Left renal pelvis (tissue), 4 donors: ENCODE data around the gene HBD. TPM values are rescaled to one million over a fixed set of nuclear protein-coding genes. Genes with fewer than 3 reads are reported as not detected.
"Not testable (repeated sequence)": the region's sequence is repeated elsewhere in the genome, so short reads cannot be mapped to it uniquely, and the experiment has no call there.

ENCODE experiments used
- DNase-seq, 4 donors: peaks; one replicate each; pipeline ENCODE4 v3.0.0-alpha.2; 2013; ENCODE audit warnings: low read depth in 4 of 4, low spot score in 3 of 4
- polyA plus RNA-seq, 4 donors: library from polyadenylated mRNA; unstranded; fragments of 120-200 nt; gene quantifications; one replicate each; pipeline ENCODE4 v1.2.1, GENCODE V29; 2013; ENCODE audit not compliant: insufficient read length in 4 of 4

HBD gene
- 1 to 10 TPM; 1.1 to 2.9 (median 1.5) TPM for polyA plus RNA-seq

DNA sequence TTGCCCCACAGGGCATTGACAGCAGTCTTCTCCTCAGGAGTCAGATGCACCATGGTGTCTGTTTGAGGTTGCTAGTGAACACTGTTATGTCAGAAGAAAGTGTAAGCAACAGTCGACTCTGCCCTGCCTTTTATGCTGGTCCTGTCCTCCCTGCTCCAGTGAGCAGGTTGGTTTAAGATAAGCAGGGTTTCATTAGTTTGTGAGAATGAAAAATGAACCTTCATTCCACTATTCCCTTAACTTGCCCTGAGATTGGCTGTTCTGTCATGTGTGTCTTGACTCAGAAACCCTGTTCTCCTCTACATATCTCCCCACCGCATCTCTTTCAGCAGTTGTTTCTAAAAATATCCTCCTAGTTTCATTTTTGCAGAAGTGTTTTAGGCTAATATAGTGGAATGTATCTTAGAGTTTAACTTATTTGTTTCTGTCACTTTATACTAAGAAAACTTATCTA, at the start of gene HBD:
Gene HBD, minus strand, starts transcription at position 103 of the 454 bp plus-strand sequence. Its CDS starts 50 bp downstream, at position 53.
- DNase-seq = no peak

DNA sequence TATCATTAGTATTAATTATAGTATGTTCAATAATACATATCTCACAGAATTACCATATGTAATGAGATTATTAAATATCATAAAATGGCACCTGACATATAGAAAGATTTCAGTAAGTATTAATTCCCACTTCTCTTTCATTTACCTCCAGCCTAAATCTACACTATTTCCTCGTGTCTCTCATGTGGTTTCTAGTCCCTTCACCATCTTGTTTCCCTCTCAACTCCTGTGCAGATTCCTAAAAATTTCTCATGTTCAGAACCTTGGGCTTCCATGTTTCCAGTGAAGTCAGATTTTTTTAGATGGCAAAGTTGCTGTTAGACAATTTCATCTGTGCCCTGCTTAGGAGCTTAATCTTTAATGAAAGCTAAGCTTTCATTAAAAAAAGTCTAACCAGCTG, 49.6 kb upstream of the HBD start:
- no peak for DNase-seq

DNA sequence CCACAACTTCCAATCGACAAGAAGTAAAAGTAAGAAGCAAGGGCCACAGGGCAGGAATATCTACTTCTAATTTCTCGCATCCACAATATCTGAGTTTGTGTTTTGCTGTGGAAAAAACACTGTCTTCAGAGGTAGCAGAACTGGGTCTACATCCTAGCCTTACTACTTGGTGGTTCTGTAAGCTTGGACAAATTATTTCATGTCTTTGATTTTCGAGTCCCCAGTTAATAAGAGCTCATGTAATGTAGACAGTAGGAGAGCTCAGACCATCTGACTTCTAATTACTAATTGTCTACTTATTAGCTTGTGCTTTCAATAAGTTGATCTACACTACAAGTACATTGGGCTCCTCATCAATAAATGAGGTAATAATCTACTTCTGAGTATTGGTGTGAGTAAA, 48.8 kb upstream of the HBD start:
- no peak for DNase-seq

DNA sequence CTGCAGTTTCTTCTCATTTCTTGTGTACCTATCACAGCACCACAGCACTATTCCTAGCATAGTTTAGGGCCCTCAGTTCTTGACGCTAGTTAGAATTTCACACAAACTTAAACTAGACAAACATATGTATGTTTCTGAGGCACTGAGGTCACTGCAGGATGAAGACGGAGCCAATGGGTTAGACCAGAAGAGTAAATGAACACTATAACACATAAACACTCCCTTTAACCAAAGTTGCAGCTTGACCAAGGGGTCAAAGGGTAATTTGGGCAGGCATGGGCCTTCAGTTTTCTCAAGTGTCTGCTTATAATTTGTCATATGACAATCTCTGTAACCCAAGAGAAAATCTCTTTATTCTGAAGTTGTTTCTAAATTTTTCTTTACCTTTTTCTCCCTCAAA, 48.3 kb upstream of the HBD start:
- DNase-seq = no peak

DNA sequence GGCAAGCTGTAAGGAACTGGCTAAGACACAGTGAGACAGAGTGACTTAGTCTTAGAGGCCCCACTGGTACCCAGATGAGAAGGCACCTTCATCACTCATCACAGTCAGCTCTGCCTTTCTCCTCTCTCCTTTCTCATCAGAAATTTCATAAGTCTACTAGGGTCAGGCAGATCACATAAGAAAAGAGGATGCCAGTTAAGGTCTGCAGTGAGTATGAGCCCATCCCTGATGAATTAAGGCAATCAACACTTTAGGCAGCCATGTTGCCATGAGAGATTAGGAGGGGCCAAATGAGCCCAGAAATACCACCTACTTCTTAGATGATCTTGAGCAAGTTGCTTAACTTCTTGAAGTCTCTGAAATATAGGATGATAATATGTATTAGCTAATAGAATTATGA, 47.3 kb upstream of the HBD start:
- DNase-seq = no peak

DNA sequence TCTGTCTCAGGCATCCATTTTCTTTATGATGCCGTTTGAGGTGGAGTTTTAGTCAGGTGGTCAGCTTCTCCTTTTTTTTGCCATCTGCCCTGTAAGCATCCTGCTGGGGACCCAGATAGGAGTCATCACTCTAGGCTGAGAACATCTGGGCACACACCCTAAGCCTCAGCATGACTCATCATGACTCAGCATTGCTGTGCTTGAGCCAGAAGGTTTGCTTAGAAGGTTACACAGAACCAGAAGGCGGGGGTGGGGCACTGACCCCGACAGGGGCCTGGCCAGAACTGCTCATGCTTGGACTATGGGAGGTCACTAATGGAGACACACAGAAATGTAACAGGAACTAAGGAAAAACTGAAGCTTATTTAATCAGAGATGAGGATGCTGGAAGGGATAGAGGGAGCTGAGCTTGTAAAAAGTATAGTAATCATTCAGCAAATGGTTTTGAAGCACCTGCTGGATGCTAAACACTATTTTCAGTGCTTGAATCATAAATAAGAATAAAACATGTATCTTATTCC, 46.4 kb upstream of the HBD start:
- no peak for DNase-seq

DNA sequence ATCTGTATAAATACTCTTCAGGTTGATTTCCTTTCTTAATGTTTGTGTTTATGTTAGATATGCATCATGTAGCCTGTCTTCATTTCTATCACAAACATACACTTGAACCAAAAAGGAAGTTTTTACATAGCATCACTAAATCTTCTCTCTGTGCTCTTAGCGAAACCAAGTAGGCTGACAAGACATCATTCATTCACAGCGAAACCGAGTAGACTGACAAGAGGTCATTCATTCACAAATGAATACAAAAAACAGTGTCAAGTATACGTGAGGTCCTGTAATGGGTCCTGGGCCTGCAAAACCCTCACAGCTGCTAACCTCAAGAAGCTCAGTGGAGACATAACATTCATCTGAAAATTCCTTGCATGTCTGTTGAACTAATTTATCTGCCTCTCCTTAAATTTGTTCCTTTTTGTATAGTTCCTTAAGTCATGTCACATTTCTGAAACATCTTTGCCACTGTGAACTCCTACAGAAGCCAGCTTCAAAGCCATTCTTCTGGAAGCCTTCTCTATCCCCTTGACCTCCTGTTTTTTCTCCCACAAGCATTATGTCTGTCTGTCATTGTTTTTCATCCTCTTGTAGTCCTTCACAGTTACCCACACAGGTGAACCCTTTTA, 45.3 kb upstream of the HBD start:
- DNase-seq = no peak

DNA sequence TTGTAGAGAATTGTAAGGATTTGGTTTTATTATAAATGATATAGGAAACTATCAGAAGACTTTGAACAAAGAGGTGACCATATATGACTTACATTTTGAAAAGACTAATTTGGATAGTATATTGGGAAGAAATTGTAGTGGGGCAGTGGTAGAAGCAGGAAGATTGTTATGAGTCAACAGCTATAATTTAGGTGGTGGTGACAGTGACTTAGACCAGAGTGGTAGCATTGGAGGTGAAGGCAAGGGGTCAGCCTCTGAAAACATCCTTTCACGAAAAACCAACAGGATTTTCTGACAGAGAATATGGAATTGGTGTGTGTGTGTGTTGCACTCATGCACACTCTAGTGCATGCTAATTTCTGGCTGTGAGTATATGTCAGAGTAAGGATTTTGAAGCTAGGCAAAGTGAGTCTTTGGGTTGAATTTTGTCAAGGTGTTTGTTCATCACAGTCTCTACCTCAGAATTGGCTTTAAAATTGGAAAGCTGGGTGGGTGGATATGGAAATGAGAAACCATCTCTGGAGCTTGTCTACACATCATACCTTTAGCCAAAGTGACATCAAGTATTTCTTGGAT, 43.6 kb upstream of the HBD start:
- DNase-seq = no peak

DNA sequence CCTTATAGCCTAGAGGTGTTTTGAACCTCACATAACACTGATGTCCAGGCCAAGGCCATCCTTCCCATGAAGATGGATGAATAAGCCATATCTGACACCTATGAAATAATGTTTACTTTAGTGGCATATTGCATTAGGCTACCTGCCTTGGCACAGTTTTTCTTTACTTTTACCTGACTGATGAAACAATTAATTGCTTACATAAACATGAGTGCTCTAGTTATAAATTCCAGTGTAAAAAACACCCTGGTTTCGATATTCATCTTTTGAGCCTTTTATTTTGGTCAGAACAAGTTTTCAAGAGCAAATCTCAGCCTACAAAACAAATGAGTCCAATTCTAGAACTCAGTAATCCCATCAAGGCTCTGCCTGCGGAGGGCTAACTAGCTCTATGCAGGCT, 42.4 kb upstream of the HBD start:
- DNase-seq = no peak

DNA sequence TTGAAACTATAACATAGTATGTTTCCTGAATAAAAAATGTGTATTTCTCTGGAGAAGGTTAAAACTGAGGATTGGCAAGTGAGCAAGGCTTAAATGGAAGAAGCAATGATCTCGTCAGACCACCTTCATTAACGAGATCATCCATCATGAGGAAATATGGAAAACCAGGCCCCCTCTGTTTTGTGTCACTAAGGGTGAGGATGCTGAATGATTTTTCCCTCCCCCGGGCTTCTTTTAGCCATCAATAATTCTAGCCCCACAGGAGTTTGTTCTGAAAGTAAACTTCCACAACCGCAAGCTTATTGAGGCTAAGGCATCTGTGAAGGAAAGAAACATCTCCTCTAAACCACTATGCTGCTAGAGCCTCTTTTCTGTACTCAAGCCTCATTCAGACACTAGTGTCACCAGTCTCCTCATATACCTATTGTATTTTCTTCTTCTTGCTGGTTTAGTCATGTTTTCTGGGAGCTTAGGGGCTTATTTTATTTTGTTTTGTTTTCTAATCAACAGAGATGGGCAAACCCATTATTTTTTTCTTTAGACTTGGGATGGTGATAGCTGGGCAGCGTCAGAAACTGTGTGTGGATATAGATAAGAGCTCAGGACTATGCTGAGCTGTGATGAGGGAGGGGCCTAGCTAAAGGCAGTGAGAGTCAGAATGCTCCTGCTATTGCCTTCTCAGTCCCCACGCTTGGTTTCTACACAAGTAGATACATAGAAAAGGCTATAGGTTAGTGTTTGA, 41.3 kb upstream of the HBD start:
- DNase-seq = no peak

DNA sequence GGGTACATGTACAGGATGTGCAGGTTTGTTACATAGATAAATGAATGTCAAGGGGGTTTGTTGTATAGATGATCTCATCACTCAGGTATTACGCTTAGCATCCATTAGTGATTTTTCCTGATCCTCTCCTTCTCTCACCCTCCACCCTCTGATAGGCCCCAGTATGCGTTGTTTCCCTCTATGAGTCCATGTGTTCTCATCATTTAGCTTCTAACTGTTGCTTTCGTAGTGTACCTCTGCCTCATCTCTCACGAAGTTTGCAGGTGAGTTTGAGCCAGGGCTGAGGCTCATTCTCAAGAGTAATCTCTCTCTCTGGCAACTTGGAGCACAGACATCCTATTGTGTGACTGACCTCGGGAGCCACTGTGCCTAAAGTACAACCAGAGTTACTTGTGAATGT, 40.1 kb upstream of the HBD start:
- no peak for DNase-seq

DNA sequence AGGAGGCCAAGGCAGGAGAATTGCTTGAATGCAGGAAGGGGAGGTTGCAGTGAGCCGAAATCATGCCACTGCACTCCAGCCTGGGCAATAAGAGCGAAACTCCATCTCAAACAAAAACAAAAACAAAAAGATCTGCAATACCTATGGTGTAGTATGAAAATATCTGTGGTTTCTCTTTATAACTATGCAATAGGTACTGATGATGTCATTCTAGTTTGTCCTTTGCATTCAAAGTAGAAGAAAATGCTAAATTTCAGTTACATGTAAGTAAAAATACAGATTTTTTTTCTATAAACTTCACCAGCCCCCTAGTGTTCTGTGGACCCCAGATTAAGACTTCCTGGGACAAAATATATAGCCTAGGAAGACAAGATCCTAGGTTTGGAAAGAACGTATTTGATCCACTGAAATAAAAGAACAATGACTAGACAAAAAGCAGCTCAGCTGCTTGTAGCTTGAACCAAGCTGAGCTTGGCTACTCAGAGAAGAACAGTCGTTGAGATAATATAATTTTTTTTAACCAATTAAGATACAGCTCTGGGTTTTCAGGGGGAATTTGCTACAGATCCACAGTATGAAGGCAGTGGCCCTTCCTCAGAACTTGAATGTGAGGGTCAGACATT, 38.2 kb upstream of the HBD start:
- DNase-seq = no peak

DNA sequence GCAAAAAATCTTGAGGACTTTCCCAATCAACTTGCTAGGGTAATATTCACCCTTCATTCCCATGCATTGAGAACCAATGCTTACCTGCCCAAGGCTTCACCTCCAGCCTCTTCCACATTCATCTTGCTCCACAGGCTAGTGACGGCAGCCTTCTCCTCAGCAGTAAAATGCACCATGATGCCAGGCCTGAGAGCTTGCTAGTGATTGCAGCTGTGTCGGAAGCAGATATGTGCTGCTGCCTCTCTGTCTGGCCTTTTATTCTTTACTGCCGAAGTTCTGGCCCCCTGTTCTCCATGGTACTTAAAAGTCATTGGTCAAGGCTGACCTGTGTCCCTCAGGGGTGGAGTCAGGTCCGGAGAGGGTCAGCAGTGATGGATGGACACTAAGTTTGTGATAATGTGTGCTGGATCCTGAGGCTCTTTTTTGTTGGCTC, 35.4 kb upstream of the HBD start, which contains the start of gene HBE1:
Gene HBE1, minus strand, starts transcription at position 231 of the 433 bp plus-strand sequence. Its CDS starts 55 bp downstream, at position 176.
- no peak for DNase-seq

DNA sequence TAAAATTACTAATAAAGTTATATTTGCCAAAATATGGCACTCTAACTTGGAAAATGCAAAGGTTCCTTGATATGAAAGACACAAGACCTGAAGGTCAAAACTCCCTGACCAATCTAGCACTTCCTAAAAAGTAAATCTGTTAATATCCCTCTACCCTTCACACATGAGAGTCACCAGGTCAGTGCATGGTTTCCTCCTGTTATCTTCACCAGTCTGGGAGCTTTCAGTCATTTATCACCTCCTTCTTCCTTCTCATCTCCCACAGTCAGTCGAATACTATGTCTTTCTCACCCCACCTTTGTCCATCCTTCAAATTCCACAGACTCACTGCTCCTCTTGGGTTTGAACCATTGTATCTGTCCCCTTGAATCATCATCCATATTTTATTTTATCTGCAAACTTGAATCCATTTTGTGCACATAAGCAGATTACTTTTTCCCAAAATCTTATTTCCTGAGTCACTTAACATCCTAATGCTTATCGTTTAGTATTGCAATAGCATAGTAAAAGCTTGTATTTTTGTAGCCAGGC, 32.8 kb upstream of the HBD start:
- DNase-seq = no peak

DNA sequence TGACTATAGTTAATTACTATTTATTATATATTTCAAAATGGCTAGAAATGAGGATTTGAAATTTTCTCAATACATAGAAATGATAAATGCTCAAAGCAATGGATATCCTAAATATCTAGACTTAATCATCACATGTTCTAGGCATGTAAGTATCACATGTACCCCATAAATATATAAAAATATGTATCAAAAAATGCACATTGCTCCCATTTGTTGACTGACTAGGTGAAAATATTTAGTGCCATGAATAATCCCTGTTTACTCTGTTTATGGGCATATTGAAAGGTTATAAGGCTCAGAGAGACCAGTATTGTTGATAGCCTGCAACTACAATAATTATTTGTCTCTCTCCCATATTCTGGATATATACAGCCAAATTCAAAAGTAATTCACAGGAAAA, 32.3 kb upstream of the HBD start:
- DNase-seq = no peak

DNA sequence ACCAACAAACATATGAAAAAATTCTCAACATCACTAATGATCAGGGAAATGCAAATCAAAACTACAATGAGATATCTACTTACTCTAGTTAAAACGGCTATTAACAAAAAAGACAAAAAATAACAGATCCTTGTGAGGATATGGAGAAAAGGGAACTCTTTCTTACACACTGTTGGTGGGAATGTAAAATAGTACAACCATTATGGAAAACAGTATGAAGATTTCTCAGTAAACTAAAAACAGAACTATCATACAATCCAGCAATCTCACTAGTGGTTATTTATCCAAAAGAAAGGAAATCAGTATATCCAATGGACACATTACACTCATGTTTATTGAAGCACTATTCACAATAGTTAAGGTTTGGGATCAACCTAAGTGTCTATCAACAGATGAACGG, 31.5 kb upstream of the HBD start:
- no peak for DNase-seq

DNA sequence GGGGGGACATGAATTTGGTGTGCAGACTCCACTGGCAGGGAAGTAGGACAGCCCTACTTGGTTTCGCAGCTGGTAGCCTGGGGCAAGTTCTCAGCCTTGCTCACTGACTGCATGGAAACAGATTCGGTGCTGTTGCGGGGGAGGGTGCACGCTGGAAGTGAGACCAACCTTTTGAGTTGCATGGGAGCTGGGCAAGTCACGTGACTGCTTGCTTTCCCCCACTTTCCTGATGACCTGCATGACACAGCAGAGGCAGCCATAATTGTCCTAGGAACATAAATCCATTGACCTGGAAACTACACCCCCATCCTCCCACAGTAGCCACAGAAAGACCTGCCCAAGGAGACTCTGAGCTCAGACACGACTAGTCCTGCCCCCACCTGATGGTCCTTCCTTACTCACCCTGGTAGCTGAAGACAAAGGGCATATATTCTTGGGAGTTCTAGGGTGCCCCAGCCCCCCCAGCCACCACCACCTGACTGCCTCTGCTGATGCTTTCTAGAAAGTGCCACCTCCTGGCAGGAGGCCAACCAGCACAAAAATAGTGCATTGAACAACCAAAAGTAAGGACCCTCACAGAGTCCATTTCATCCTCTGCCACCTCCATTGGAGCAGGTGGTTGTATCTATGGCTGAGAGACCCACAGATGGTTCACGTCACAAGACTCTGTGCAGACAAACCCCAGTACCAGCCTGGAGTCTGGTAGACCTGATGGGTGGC, 24.4 kb upstream of the HBD start:
- no peak for DNase-seq

DNA sequence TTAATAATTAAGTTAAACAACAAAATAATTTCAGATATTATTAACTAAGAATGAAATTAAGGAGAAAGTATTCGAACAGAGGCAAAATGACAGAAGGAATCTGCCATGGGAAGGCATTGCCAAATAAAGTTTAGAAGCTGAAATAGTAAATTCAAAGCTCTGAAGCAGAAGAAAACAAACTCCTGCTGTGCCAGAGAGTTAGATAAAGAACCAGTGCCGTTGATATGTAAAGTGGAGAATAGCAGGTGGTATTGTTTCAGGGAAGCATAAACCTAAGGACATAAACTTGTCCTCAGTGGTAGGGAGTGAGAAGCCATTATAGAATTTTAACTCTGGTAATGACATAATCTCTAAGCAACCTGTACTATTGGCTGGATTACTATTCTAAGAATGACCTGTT, 23.0 kb upstream of the HBD start:
- no peak for DNase-seq

DNA sequence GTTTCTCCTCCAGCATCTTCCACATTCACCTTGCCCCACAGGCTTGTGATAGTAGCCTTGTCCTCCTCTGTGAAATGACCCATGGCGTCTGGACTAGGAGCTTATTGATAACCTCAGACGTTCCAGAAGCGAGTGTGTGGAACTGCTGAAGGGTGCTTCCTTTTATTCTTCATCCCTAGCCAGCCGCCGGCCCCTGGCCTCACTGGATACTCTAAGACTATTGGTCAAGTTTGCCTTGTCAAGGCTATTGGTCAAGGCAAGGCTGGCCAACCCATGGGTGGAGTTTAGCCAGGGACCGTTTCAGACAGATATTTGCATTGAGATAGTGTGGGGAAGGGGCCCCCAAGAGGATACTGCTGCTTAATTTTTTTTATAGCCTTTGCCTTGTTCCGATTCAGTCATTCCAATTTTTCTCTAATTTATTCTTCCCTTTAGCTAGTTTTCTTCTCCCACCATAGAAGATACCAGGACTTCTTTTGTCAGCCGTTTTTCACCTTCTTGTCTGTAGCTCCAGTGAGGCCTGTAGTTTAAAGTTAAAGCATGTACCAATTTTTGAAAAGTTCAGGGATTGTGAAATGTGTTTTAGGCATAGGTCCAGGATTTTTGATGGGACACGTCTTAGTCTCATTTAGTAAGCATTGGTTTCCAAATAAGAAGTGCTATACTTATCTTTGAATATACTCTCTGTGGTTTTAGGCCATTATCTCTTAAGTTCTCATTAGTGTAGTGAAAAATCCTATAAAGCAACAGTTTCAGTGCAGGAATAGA, 20.5 kb upstream of the HBD start, which contains the start of gene HBG2:
Gene HBG2, minus strand, starts transcription at position 136 of the 768 bp plus-strand sequence. Its CDS starts 53 bp downstream, at position 83.
- not testable (repeated sequence) for DNase-seq
